NCI-H146 (cell line): Measurements from ENCODE around the gene RNF112.

Experiments used
- DNase-seq: peaks from one replicate; lab custom pipeline; 2025; lab: John Stamatoyannopoulos, UW

The RNF112 gene

GRCh38 chr17:19375732-19376131 lies 35.3 kb upstream of the RNF112 start:
- DNase-seq, result no peak

DNA sequence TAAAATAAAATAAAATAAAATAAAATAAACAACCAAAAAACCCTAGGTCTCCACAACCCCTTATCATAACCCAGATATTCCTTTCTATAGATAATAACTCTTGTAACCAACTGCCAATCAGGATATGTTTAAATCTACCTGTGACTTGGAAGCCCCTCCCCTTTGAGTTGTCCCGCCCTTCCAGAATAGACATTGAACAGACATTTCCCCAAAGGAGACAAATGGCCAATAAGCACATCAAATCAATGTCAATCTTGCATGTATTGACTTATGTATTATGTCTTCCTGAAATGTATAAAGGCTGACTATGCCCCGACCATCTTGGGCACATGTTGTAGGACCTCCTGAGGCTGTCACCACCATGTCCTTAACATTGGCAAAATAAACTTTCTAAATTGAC lies 34.2 kb upstream of the RNF112 start:
- peak; percentile 49 for DNase-seq

GRCh38 chr17:19377602-19378415 lies 33.2 kb upstream of the RNF112 start:
- DNase-seq, result peak; percentile 98

- no peak for DNase-seq
Observed at GRCh38 chr17:19378416-19379360, 32.3 kb upstream of the RNF112 start, which contains the start of gene MAPK7. Gene MAPK7, plus strand, starts transcription at chr17:19378498. Its CDS starts 403 bp downstream, at chr17:19378901.

DNA sequence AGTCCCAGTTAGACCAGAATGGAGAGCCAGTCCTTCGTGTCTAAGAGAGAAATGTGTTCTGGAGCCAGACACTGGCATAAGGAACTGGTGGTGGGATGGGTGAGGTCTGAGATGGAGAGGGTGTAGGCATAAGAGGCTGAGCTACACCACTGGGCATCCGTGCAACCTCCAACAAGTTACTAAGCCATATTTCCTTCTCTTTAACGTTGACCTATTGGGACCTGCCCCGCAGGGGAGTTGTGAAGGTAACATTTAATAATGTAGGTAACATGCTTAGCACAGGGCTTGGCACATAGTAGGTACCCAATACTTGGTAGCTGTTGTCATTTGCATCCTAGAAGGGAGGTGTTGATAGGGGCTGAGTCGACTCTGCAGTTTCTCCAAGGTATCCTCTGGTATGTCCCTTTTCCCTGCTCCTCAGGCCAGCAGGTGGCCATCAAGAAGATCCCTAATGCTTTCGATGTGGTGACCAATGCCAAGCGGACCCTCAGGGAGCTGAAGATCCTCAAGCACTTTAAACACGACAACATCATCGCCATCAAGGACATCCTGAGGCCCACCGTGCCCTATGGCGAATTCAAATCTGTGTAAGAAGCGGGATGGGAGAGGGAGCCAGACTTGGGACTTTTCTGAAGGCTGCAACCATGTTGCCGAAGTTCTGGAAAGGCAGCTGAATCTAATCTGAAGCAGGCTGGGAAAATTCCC lies 31.5 kb upstream of the RNF112 start:
- no peak for DNase-seq

DNA sequence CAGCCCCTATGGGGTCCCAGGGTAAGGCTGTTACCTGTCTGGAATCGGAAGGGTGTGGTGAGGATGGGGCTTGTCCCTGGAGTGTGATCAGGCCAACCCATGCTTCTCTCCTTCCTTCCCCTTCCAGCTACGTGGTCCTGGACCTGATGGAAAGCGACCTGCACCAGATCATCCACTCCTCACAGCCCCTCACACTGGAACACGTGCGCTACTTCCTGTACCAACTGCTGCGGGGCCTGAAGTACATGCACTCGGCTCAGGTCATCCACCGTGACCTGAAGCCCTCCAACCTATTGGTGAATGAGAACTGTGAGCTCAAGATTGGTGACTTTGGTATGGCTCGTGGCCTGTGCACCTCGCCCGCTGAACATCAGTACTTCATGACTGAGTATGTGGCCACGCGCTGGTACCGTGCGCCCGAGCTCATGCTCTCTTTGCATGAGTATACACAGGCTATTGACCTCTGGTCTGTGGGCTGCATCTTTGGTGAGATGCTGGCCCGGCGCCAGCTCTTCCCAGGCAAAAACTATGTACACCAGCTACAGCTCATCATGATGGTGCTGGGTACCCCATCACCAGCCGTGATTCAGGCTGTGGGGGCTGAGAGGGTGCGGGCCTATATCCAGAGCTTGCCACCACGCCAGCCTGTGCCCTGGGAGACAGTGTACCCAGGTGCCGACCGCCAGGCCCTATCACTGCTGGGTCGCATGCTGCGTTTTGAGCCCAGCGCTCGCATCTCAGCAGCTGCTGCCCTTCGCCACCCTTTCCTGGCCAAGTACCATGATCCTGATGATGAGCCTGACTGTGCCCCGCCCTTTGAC lies 30.3 kb upstream of the RNF112 start:
- no peak for DNase-seq

DNA sequence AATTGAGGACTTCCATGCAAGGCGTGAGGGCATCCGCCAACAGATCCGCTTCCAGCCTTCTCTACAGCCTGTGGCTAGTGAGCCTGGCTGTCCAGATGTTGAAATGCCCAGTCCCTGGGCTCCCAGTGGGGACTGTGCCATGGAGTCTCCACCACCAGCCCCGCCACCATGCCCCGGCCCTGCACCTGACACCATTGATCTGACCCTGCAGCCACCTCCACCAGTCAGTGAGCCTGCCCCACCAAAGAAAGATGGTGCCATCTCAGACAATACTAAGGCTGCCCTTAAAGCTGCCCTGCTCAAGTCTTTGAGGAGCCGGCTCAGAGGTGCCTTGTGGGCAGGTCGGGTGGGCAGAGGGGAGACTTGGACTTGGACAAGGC lies 29.7 kb upstream of the RNF112 start:
- no peak for DNase-seq

DNA sequence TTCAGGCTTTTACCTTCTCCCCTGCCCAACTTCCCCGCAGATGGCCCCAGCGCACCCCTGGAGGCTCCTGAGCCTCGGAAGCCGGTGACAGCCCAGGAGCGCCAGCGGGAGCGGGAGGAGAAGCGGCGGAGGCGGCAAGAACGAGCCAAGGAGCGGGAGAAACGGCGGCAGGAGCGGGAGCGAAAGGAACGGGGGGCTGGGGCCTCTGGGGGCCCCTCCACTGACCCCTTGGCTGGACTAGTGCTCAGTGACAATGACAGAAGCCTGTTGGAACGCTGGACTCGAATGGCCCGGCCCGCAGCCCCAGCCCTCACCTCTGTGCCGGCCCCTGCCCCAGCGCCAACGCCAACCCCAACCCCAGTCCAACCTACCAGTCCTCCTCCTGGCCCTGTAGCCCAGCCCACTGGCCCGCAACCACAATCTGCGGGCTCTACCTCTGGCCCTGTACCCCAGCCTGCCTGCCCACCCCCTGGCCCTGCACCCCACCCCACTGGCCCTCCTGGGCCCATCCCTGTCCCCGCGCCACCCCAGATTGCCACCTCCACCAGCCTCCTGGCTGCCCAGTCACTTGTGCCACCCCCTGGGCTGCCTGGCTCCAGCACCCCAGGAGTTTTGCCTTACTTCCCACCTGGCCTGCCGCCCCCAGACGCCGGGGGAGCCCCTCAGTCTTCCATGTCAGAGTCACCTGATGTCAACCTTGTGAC lies 29.1 kb upstream of the RNF112 start:
- DNase-seq, result no peak

GRCh38 chr17:19382531-19383444 lies 28.2 kb upstream of the RNF112 start:
- no peak for DNase-seq

GRCh38 chr17:19383681-19384470 lies 27.2 kb upstream of the RNF112 start:
- no peak for DNase-seq

DNA sequence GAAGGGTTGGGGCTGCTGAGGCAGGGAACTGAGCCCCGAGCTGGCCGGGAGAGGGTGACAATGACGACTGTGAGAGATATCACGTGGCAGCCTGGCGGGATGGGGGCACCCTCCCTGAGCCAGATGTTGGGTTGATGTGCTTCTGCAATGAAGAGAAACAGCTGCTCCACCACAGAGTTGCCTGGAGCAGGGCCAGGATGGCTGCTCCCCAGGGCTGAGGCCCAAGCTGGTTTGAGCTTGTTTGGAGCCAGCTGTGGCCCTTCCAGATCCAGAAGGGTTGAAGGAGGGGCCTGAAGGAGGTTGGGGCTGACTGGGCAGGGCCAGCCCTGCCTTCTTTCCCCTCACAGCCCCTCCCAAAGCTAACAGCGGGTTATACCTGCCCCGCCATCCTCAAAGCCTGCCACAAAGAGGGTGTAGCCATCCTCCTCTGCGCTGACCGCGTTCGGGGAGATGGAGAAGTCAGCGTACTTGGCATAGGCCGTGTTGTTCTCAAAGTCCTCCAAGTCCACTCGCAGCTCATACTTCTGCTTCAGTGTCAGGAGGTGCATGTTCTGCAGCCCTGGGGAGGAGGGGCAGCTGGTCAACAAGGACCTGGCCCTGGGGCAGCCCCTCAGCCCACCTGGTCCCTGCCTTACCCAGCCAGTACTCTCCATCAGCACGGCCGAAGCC lies 26.2 kb upstream of the RNF112 start:
- DNase-seq, result no peak

DNA sequence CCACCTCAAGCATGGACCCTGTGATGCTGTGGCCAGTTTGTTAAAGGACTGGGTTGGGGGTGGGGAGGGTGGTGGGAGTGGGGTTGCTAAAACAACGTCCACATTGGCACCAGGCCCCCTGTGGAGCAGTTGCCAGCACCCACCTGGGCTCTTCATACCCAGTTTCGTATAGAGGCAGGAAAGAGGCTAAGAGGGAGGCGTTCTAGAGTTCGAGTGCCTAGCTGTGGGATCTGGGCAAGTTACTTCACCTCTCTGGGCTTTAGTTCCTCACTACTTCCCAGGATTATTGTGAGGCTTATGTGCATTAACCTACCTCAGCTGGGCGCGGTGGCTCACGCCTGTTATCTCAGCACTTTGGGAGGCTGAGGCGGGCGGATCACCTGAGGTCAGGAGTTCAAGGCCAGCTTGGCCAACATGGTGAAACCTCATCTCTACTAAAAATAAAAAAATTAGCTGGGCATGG lies 25.5 kb upstream of the RNF112 start:
- no peak for DNase-seq

- DNase-seq, result no peak
Observed at GRCh38 chr17:19386051-19386929, 24.7 kb upstream of the RNF112 start.

- no peak for DNase-seq
Observed at GRCh38 chr17:19386974-19387920, 23.8 kb upstream of the RNF112 start, which contains the start of gene MFAP4. Gene MFAP4, minus strand, starts transcription at chr17:19387190. Its CDS starts 35 bp downstream, at chr17:19387155.

DNA sequence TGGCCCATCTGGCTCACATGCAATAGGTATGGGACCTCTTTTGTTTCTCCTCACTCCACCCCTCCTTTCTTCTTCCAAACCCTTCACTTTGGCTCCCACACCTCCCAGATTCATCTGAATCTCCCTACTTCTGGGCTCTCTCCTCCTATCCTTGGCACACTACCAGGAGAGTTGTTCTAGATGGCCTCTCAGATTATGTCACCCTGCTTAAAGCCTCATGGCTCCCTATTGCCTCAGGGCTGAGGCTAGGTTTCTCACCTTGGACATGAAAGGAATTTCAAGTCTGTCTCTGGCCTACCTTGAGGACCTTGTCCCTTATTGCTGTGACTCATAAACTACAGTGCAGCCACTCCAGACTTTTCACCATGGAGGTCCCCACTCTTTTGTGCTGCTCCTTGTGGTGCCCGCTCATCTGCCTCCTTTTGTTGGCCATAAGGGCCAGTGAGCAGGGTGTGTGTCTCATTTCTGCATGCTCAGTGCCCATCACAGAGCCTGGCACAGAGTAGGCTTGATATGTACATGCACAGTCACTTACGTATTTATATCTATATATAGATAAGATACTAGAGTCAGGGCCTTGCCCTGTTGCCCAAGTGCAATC lies 23.0 kb upstream of the RNF112 start:
- DNase-seq, result no peak
